Neuronal stem cell (in vitro differentiated cells): ENCODE measurements around the gene PRDM11.

Experiments used
- DNase-seq: peaks from one replicate; pipeline ENCODE4 v3.0.0-alpha.2; 2013; ENCODE audit warnings: low spot score
- H2AFZ ChIP-seq: one replicate; pipeline ENCODE4 v1.6.1; 2013; ENCODE audit warnings: mild to moderate bottlenecking, low read length, inconsistent platforms
- H2AK5ac ChIP-seq: 2 replicates; pipeline ENCODE4 v1.6.1; 2013; ENCODE audit warnings: low read depth, mild to moderate bottlenecking, inconsistent platforms, low read length, moderate library complexity, mixed read lengths
- H2BK120ac ChIP-seq: 2 replicates; pipeline ENCODE4 v1.6.1; 2013; ENCODE audit warnings: low read depth, mild to moderate bottlenecking, inconsistent platforms, low read length, moderate library complexity, mixed read lengths
- H2BK12ac ChIP-seq: one replicate; pipeline ENCODE4 v1.6.1; 2013; ENCODE audit warnings: low read length, inconsistent platforms
- H2BK15ac ChIP-seq: 2 replicates; pipeline ENCODE4 v1.6.1; 2013; ENCODE audit warnings: mild to moderate bottlenecking, low read length, inconsistent platforms, mixed read lengths
- H2BK5ac ChIP-seq: one replicate; pipeline ENCODE4 v1.6.1; 2013; ENCODE audit warnings: inconsistent platforms, mild to moderate bottlenecking, low read length, moderate library complexity
- H3K14ac ChIP-seq: one replicate; pipeline ENCODE4 v1.6.1; 2013; ENCODE audit warnings: low read length, inconsistent platforms
- H3K18ac ChIP-seq: 2 replicates; pipeline ENCODE4 v1.6.1; 2013; ENCODE audit warnings: low read length, inconsistent platforms
- H3K23ac ChIP-seq: 2 replicates; pipeline ENCODE4 v1.6.1; 2013; ENCODE audit warnings: low read depth, mild to moderate bottlenecking, mixed read lengths, low read length, inconsistent platforms; ENCODE audit not compliant: poor library complexity
- H3K27ac ChIP-seq: replicated peaks from 3 replicates; pipeline ENCODE4 v1.5.1; 2013; ENCODE audit warnings: low read length, inconsistent platforms
- H3K27me3 ChIP-seq, 3 experiments: 2 replicates each; pipeline ENCODE4 v1.6.1; 2013; ENCODE audit warnings: low read length in 3 of 3, mild to moderate bottlenecking in 2 of 3, inconsistent platforms in 1 of 3, low read depth in 1 of 3, mixed read lengths in 1 of 3, moderate library complexity in 1 of 3; ENCODE audit not compliant: control insufficient read depth in 3 of 3, insufficient read depth in 3 of 3
- H3K36me3 ChIP-seq, 2 donors: replicated peaks in 1 of 2; 2 replicates each; pipeline ENCODE4 v1.6.1; 2013; ENCODE audit warnings: low read length in 2 of 2; ENCODE audit not compliant: control insufficient read depth in 2 of 2, insufficient read depth in 2 of 2
- H3K4ac ChIP-seq: 2 replicates; pipeline ENCODE4 v1.6.1; 2013; ENCODE audit warnings: inconsistent platforms, mild to moderate bottlenecking, low read length, moderate library complexity
- H3K4me1 ChIP-seq, 2 donors: 1 replicate in 1 of 2; 2 replicates in 1 of 2; pipeline ENCODE4 v1.6.1; 2013; ENCODE audit warnings: low read length in 2 of 2, low read depth in 1 of 2; ENCODE audit not compliant: control insufficient read depth in 2 of 2, insufficient read depth in 1 of 2
- H3K4me2 ChIP-seq: one replicate; pipeline ENCODE4 v1.6.1; 2013; ENCODE audit warnings: mild to moderate bottlenecking, low read length, inconsistent platforms; ENCODE audit not compliant: insufficient read depth, poor library complexity, severe bottlenecking
- H3K4me3 ChIP-seq, 2 donors: 2 replicates each; pipeline ENCODE4 v1.5.1; 2013; ENCODE audit warnings: low read length in 2 of 2, mild to moderate bottlenecking in 2 of 2, inconsistent platforms in 1 of 2, moderate library complexity in 1 of 2
- H3K79me1 ChIP-seq: one replicate; pipeline ENCODE4 v1.6.1; 2013; ENCODE audit warnings: low read depth, mild to moderate bottlenecking, inconsistent platforms, low read length, moderate library complexity
- H3K9ac ChIP-seq: one replicate; pipeline ENCODE4 v1.6.1; 2013; ENCODE audit warnings: mild to moderate bottlenecking, low read depth, low read length, inconsistent platforms; ENCODE audit not compliant: poor library complexity
- H3K9me3 ChIP-seq, 2 donors: replicated peaks in 1 of 2; 2 replicates each; pipeline versions ENCODE3 to v1.6.1; 2013; ENCODE audit warnings: low read length in 2 of 2, mild to moderate bottlenecking in 2 of 2, inconsistent platforms in 1 of 2, low read depth in 1 of 2, mixed read lengths in 1 of 2, moderate library complexity in 1 of 2; ENCODE audit not compliant: control insufficient read depth in 2 of 2, insufficient read depth in 1 of 2
- H4K8ac ChIP-seq: one replicate; pipeline ENCODE4 v1.6.1; 2013; ENCODE audit warnings: low read depth, mild to moderate bottlenecking, inconsistent platforms, low read length, moderate library complexity
- H4K91ac ChIP-seq: one replicate; pipeline ENCODE4 v1.6.1; 2013; ENCODE audit warnings: low read length, low read depth, mild to moderate bottlenecking, inconsistent platforms; ENCODE audit not compliant: poor library complexity
- WGBS, 2 donors: extraction: QIAGEN DNeasy Blood & Tissue Kit; methylation state at CpG; one replicate each; pipeline ENCODE4 v1.1.7; 2013; ENCODE audit warnings: missing lambda C conversion rate in 2 of 2, mixed read lengths in 1 of 2; ENCODE audit not compliant: insufficient read length in 2 of 2, insufficient replicate concordance in 1 of 2; ENCODE audit errors: extremely low coverage in 2 of 2; 5-methylcytosine and 5-hydroxymethylcytosine counted together

Gene PRDM11

GRCh38 chr11:45180179-45180847 lies 33.9 kb downstream of the PRDM11 start:
- Histone ChIP-seq H3K27me3 (no peaks in the 10 kb centered on the region), H3K14ac (no peak overlapping the region), H3K36me3 (peaks cover 5 to 18% of the 10 kb centered on the region in 2 donors), H3K9ac (peak overlapping the region; percentile 82), H4K8ac (no peak overlapping the region), H3K4me3 (peak overlapping the region in 1 of 2 donors; percentile 75), H2BK15ac (peak overlapping the region; percentile 59), H2BK120ac (no peak overlapping the region), H2BK5ac (no peak overlapping the region), H3K23ac (peak overlapping the region; percentile 81), H3K4ac (no peak overlapping the region), H2AK5ac (peak overlapping the region; percentile 0), H3K4me2 (peak overlapping the region; percentile 88), H2AFZ (no peak overlapping the region), H3K18ac (peak overlapping the region; percentile 92), H3K27ac (no peak overlapping the region), H2BK12ac (no peak overlapping the region), H4K91ac (peak overlapping the region; percentile 27), H3K4me1 (peaks cover 0 to 5% of the 10 kb centered on the region in 2 donors), H3K9me3 (no peaks in the 10 kb centered on the region), H3K79me1 (peaks cover 6% of the 10 kb centered on the region)
- peak; percentile 49 for DNase-seq
- no CpG with 5 or more reads among the region's 78 CpGs for WGBS, 2 donors

- H3K4ac ChIP-seq, result no peak overlapping the region
- H2BK15ac ChIP-seq, result peak overlapping the region; percentile 99
- DNase-seq, result peak; percentile 38
- H3K79me1 ChIP-seq, result peaks cover 6% of the 10 kb centered on the region
- H3K27ac ChIP-seq, result no peak overlapping the region
- H2AFZ ChIP-seq, result no peak overlapping the region
- H3K9ac ChIP-seq, result peak overlapping the region; percentile 82
- H3K14ac ChIP-seq, result peak overlapping the region; percentile 44
- H2AK5ac ChIP-seq, result peak overlapping the region; percentile 87
- H3K9me3 ChIP-seq, result no peaks in the 10 kb centered on the region
- peaks cover 0 to 5% of the 10 kb centered on the region in 2 donors for H3K4me1 ChIP-seq
- H2BK120ac ChIP-seq, result no peak overlapping the region
- H3K23ac ChIP-seq, result peak overlapping the region; percentile 4
- H3K18ac ChIP-seq, result peak overlapping the region; percentile 92
- peaks cover 5 to 21% of the 10 kb centered on the region in 2 donors for H3K36me3 ChIP-seq
- H2BK5ac ChIP-seq, result peak overlapping the region; percentile 67
- no peak overlapping the region for H4K8ac ChIP-seq
- peak overlapping the region; percentile 59 for H4K91ac ChIP-seq
- peak overlapping the region; percentile 88 for H3K4me2 ChIP-seq
- H2BK12ac ChIP-seq, result peak overlapping the region; percentile 85
- H3K4me3 ChIP-seq, result peak overlapping the region in 1 of 2 donors; percentile 73
- H3K27me3 ChIP-seq, result no peaks in the 10 kb centered on the region
- no CpG with 5 or more reads among the region's 33 CpGs for WGBS, 2 donors
These were observed 34.4 kb downstream of the PRDM11 start for GRCh38 chr11:45180848-45181192.

- Histone ChIP-seq H3K4me3 (peak overlapping the region in 1 of 2 donors; percentile 73), H3K4me2 (peak overlapping the region; percentile 88), H3K23ac (peak overlapping the region; percentile 4), H3K27me3 (no peaks in the 10 kb centered on the region), H4K8ac (no peak overlapping the region), H2AK5ac (peak overlapping the region; percentile 87), H2BK12ac (peak overlapping the region; percentile 85), H3K9me3 (no peaks in the 10 kb centered on the region), H3K36me3 (peaks cover 5 to 24% of the 10 kb centered on the region in 2 donors), H2AFZ (no peak overlapping the region), H3K79me1 (peaks cover 6% of the 10 kb centered on the region), H2BK5ac (peak overlapping the region; percentile 67), H3K18ac (peak overlapping the region; percentile 92), H3K14ac (peak overlapping the region; percentile 44), H3K4me1 (peaks cover 0 to 5% of the 10 kb centered on the region in 2 donors), H3K9ac (peak overlapping the region; percentile 82), H3K27ac (no peak overlapping the region), H2BK15ac (peak overlapping the region; percentile 99), H2BK120ac (no peak overlapping the region), H4K91ac (peak overlapping the region; percentile 59), H3K4ac (peak overlapping the region; percentile 91)
- WGBS, 2 donors, result no CpG with 5 or more reads among the region's 25 CpGs
- DNase-seq, result no peak
These were observed 34.9 kb downstream of the PRDM11 start for GRCh38 chr11:45181193-45181888.

- H2AK5ac ChIP-seq, result peak overlapping the region; percentile 87
- no peak overlapping the region for H2AFZ ChIP-seq
- no peak overlapping the region for H3K27ac ChIP-seq
- no CpG with 5 or more reads among the region's 14 CpGs for WGBS, 2 donors
- H4K91ac ChIP-seq, result no peak overlapping the region
- H3K9me3 ChIP-seq, result no peaks in the 10 kb centered on the region
- H2BK12ac ChIP-seq, result peak overlapping the region; percentile 24
- H3K4ac ChIP-seq, result no peak overlapping the region
- H3K36me3 ChIP-seq, result peaks cover 5 to 24% of the 10 kb centered on the region in 2 donors
- no peak overlapping the region for H2BK5ac ChIP-seq
- no peak overlapping the region for H3K9ac ChIP-seq
- peaks cover 6% of the 10 kb centered on the region for H3K79me1 ChIP-seq
- H3K18ac ChIP-seq, result peak overlapping the region; percentile 92
- no peak for DNase-seq
- H3K4me1 ChIP-seq, result peaks cover 0 to 5% of the 10 kb centered on the region in 2 donors
- H2BK120ac ChIP-seq, result no peak overlapping the region
- H3K23ac ChIP-seq, result peak overlapping the region; percentile 19
- no peak overlapping the region for H4K8ac ChIP-seq
- H3K14ac ChIP-seq, result no peak overlapping the region
- no peak overlapping the region for H3K4me2 ChIP-seq
- no peak overlapping the region for H3K4me3 ChIP-seq
- H3K27me3 ChIP-seq, result no peaks in the 10 kb centered on the region
- H2BK15ac ChIP-seq, result peak overlapping the region; percentile 99
These were observed 35.6 kb downstream of the PRDM11 start for GRCh38 chr11:45181889-45182550.
